Skeletal muscle satellite cell (primary cell): ENCODE measurements around the gene DHX36.

ENCODE experiments used
- H3K27me3 ChIP-seq: 2 replicates; pipeline ENCODE4 v1.7.0; 2013; ENCODE audit warnings: low read length; ENCODE audit not compliant: control insufficient read depth, insufficient read depth
- H3K36me3 ChIP-seq: 2 replicates; pipeline ENCODE4 v1.7.0; 2013; ENCODE audit warnings: mild to moderate bottlenecking, control low read depth, low read length; ENCODE audit not compliant: insufficient read depth
- H3K4me1 ChIP-seq: 2 replicates; pipeline ENCODE4 v1.7.0; 2013; ENCODE audit warnings: low read length; ENCODE audit not compliant: control insufficient read depth, insufficient read depth
- H3K4me2 ChIP-seq: 2 replicates; pipeline ENCODE4 v1.7.0; 2013; ENCODE audit warnings: mild to moderate bottlenecking, low read length
- H3K4me3 ChIP-seq: 2 replicates; pipeline ENCODE4 v1.7.0; 2013; ENCODE audit warnings: low read length
- H3K9ac ChIP-seq: 2 replicates; pipeline ENCODE4 v1.7.0; 2013; ENCODE audit warnings: mild to moderate bottlenecking, low read depth, low read length, moderate library complexity
- H3K9me3 ChIP-seq: replicated peaks from 2 replicates; pipeline ENCODE4 v1.7.0; 2013; ENCODE audit warnings: mild to moderate bottlenecking, control low read depth, low read length

The DHX36 gene

GRCh38 chr3:154327871-154328270, 3.6 kb upstream of the DHX36 start:
- H3K36me3 ChIP-seq: no peaks in the 10 kb centered on the region
- H3K4me3 ChIP-seq: no peak overlapping the region
- H3K27me3 ChIP-seq: no peaks in the 10 kb centered on the region
- no peaks in the 10 kb centered on the region for H3K9me3 ChIP-seq
- H3K4me2 ChIP-seq: no peak overlapping the region
- peaks cover 7% of the 10 kb centered on the region for H3K4me1 ChIP-seq
- H3K9ac ChIP-seq: no peak overlapping the region

GRCh38 chr3:154324919-154325318, 632 bp upstream of the DHX36 start:
- peak overlapping the region; percentile 90 for H3K9ac ChIP-seq
- H3K4me1 ChIP-seq: peaks cover 15% of the 10 kb centered on the region
- H3K27me3 ChIP-seq: no peaks in the 10 kb centered on the region
- peaks cover 3% of the 10 kb centered on the region for H3K36me3 ChIP-seq
- no peaks in the 10 kb centered on the region for H3K9me3 ChIP-seq
- peak overlapping the region; percentile 81 for H3K4me3 ChIP-seq
- H3K4me2 ChIP-seq: peak overlapping the region; percentile 82

- Histone ChIP-seq H3K4me3 (no peak overlapping the region), H3K36me3 (peaks cover 23% of the 10 kb centered on the region), H3K4me1 (peaks cover 17% of the 10 kb centered on the region), H3K4me2 (no peak overlapping the region), H3K9ac (no peak overlapping the region), H3K9me3 (no peaks in the 10 kb centered on the region), H3K27me3 (no peaks in the 10 kb centered on the region)
These were observed 7.1 kb downstream of the DHX36 start for GRCh38 chr3:154316974-154317767.

- H3K27me3 ChIP-seq: no peaks in the 10 kb centered on the region
- peaks cover 27% of the 10 kb centered on the region for H3K36me3 ChIP-seq
- H3K4me3 ChIP-seq: no peak overlapping the region
- no peaks in the 10 kb centered on the region for H3K9me3 ChIP-seq
- H3K9ac ChIP-seq: no peak overlapping the region
- H3K4me2 ChIP-seq: no peak overlapping the region
- H3K4me1 ChIP-seq: peaks cover 15% of the 10 kb centered on the region
These were observed 10.1 kb downstream of the DHX36 start for GRCh38 chr3:154314152-154314551.

GRCh38 chr3:154310840-154311239, 13.4 kb downstream of the DHX36 start:
- Histone ChIP-seq H3K4me1 (no peaks in the 10 kb centered on the region), H3K9ac (no peak overlapping the region), H3K4me2 (no peak overlapping the region), H3K36me3 (peaks cover 49% of the 10 kb centered on the region), H3K4me3 (no peak overlapping the region), H3K9me3 (no peaks in the 10 kb centered on the region), H3K27me3 (no peaks in the 10 kb centered on the region)

- peaks cover 64% of the 10 kb centered on the region for H3K36me3 ChIP-seq
- no peaks in the 10 kb centered on the region for H3K27me3 ChIP-seq
- H3K9ac ChIP-seq: no peak overlapping the region
These were observed 16.9 kb downstream of the DHX36 start for GRCh38 chr3:154307363-154307762.

GRCh38 chr3:154304936-154305335, 19.4 kb downstream of the DHX36 start:
- Histone ChIP-seq H3K9me3 (no peaks in the 10 kb centered on the region), H3K9ac (no peak overlapping the region), H3K4me2 (no peak overlapping the region), H3K4me3 (no peak overlapping the region), H3K4me1 (no peaks in the 10 kb centered on the region), H3K27me3 (no peaks in the 10 kb centered on the region), H3K36me3 (peaks cover 81% of the 10 kb centered on the region)

More at GRCh38 chr3:154307363-154307762, 16.9 kb downstream of the DHX36 start:
- no peaks in the 10 kb centered on the region for H3K9me3 ChIP-seq
- no peak overlapping the region for H3K4me3 ChIP-seq
- H3K4me1 ChIP-seq: no peaks in the 10 kb centered on the region
- H3K4me2 ChIP-seq: no peak overlapping the region

GRCh38 chr3:154304116-154304786, 20.0 kb downstream of the DHX36 start:
- Histone ChIP-seq H3K4me1 (no peaks in the 10 kb centered on the region), H3K9me3 (no peaks in the 10 kb centered on the region), H3K36me3 (peaks cover 83% of the 10 kb centered on the region), H3K27me3 (no peaks in the 10 kb centered on the region), H3K9ac (no peak overlapping the region), H3K4me3 (no peak overlapping the region), H3K4me2 (no peak overlapping the region)

- H3K9ac ChIP-seq: no peak overlapping the region
- H3K27me3 ChIP-seq: no peaks in the 10 kb centered on the region
- H3K36me3 ChIP-seq: peaks cover 79% of the 10 kb centered on the region
- H3K4me2 ChIP-seq: no peak overlapping the region
- no peak overlapping the region for H3K4me3 ChIP-seq
- no peaks in the 10 kb centered on the region for H3K9me3 ChIP-seq
- no peaks in the 10 kb centered on the region for H3K4me1 ChIP-seq
These were observed 22.7 kb downstream of the DHX36 start for GRCh38 chr3:154301561-154301960.

- Histone ChIP-seq H3K36me3 (peaks cover 60% of the 10 kb centered on the region), H3K4me2 (no peak overlapping the region), H3K27me3 (no peaks in the 10 kb centered on the region), H3K9ac (no peak overlapping the region), H3K9me3 (no peaks in the 10 kb centered on the region), H3K4me1 (no peaks in the 10 kb centered on the region), H3K4me3 (no peak overlapping the region)
These were observed 30.3 kb downstream of the DHX36 start for GRCh38 chr3:154294016-154294415.

GRCh38 chr3:154290187-154290586, 34.1 kb downstream of the DHX36 start:
- Histone ChIP-seq H3K4me2 (no peak overlapping the region), H3K4me3 (no peak overlapping the region), H3K27me3 (no peaks in the 10 kb centered on the region), H3K9ac (no peak overlapping the region), H3K36me3 (peaks cover 58% of the 10 kb centered on the region), H3K9me3 (no peaks in the 10 kb centered on the region), H3K4me1 (no peaks in the 10 kb centered on the region)

GRCh38 chr3:154285221-154285620, 39.1 kb downstream of the DHX36 start:
- H3K9ac ChIP-seq: no peak overlapping the region
- no peak overlapping the region for H3K4me2 ChIP-seq
- peaks cover 73% of the 10 kb centered on the region for H3K36me3 ChIP-seq
- no peaks in the 10 kb centered on the region for H3K4me1 ChIP-seq
- H3K4me3 ChIP-seq: no peak overlapping the region
- no peaks in the 10 kb centered on the region for H3K27me3 ChIP-seq
- no peaks in the 10 kb centered on the region for H3K9me3 ChIP-seq
